Ovary (tissue), 9 donors: ENCODE results near the gene ZNF473. TPM values are rescaled to one million over a fixed set of nuclear protein-coding genes. Genes with fewer than 3 reads are reported as not detected.
"Not testable (repeated sequence)": the region's sequence is repeated elsewhere in the genome, so short reads cannot be mapped to it uniquely, and the experiment has no call there.

Experiments used
- DNase-seq, 5 donors: peaks; one replicate each; pipeline ENCODE4 v3.0.0-alpha.2; 2019 to 2020
- H3K27ac ChIP-seq, 2 donors: fragments of 200-600 bp; one replicate each; pipeline versions ENCODE4 v1.5.1 to v1.8.0; 2019 to 2022
- H3K27me3 ChIP-seq: fragments of 200-600 bp; one replicate; pipeline ENCODE4 v1.8.0; 2022
- H3K36me3 ChIP-seq: fragments of 200-600 bp; sonication (generic); one replicate; pipeline ENCODE4 v1.5.1; 2019
- H3K4me1 ChIP-seq: one replicate; pipeline ENCODE4 v1.8.1; 2013; ENCODE audit warnings: mild to moderate bottlenecking, moderate library complexity; ENCODE audit not compliant: insufficient read depth
- H3K4me3 ChIP-seq: fragments of 200-600 bp; sonication (generic); one replicate; pipeline ENCODE4 v1.5.1; 2017
- H3K9me3 ChIP-seq, 2 donors: fragments of 200-600 bp in 1 of 2; sonication (generic) in 1 of 2; one replicate each; pipeline versions ENCODE4 v1.5.1 to v1.8.1; 2013 to 2019; ENCODE audit warnings: mild to moderate bottlenecking in 1 of 2, moderate library complexity in 1 of 2
- WGBS, 3 donors: extraction: QIAGEN DNeasy Blood & Tissue Kit in 1 of 3; methylation state at CpG; one replicate each; pipeline versions ENCODE4 v1.1.5 to v1.1.7; 2013 to 2017; 5-methylcytosine and 5-hydroxymethylcytosine counted together
- intact Hi-C, 4 donors: fragments of 100-400 bp; cut with DNase I; formaldehyde crosslinking; loops; one replicate each; pipeline versions ENCODE4 v1.11.0 to v1.15.1; 2022 to 2023
- polyA plus RNA-seq, 2 donors: library from polyadenylated mRNA; stranded (reverse); fragments of 200-250 nt in 1 of 2; fragments of 350-450 nt in 1 of 2; fragmentation: Illumina TruSeq in 1 of 2; extraction: RNeasy Lipid Tissue Mini Kit (QIAGEN cat#74804) in 1 of 2; gene quantifications; one replicate each; pipeline ENCODE4 v1.2.3, GENCODE V29; 2013 to 2014
- total RNA-seq, 7 donors: library from RNA; depleted of rRNA in 2 of 7; stranded (reverse); fragments of >200 nt in 2 of 7; fragmentation: NEBNext Ultra II Directional in 3 of 7; extraction: Animal tissue kit (Norgen Biotek cat#: 25700) in 3 of 7; gene quantifications; one replicate each; pipeline versions ENCODE4 v1.1.0 to v1.2.4, GENCODE V29; 2016 to 2023
- donor health status: DM: no; HTN: no; CAD: no; lungs with moderate emphysema.
- donor health status: DM: no; HTN: no; CAD: no.
- donor health status: Bipolar disorder and iron deficiency.
- donor health status: DM: yes; HTN: yes; CAD: no.
- donor health status: DM: no; HTN: no; CAD: no.
- donor health status: DM: yes; HTN: yes; CAD: no.

Gene ZNF473
- total and polyA plus RNA-seq, 9 donors = 2.1 to 12.1 (median 7.7) TPM

DNA sequence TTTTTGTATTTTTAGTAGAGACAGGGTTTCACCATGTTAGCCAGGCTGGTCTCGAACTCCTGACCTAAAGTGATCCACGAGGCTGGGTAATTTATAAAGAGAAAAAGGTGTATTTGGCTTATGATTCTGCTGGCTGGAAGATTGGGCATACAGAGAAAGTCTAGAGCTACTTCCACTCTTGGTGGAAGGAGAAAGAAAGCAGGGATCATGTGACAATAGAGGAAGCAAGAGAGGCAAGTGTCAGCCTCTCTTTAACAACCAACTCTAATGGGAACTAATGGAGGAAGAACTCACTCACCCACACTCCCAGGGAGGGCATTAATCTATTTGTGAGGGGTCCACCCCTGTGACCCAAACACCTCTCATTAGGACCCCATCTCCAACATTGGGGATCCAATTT is 58.6 kb downstream of the ZNF473 start:
- intact Hi-C loops, H3K4me1 ChIP-seq, H3K36me3 ChIP-seq, DNase-seq, H3K9me3 ChIP-seq, H3K4me3 ChIP-seq, H3K27ac ChIP-seq, H3K27me3 ChIP-seq: not testable (repeated sequence)
- 75 to 80% (median 79%) methylated on average over 2 of the region's 2 CpGs for WGBS, 3 donors

DNA sequence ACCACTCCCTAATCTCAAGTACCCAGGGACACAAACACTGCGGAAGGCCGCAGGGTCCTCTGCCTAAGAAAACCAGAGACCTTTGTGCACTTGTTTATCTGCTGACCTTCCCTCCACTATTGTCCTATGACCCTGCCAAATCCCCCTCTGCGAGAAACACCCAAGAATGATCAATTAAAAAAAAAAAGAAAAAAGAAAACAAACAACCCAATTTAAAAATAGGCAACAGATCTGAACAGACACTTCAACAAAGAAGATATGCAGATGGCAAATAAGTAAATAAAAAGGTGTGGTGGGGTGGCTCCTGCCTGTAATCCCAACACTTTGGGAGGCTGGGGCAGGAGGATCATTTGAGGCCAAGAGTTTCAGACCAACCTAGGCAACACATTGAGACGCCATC is 61.3 kb downstream of the ZNF473 start:
- H3K27me3 ChIP-seq, H3K36me3 ChIP-seq, DNase-seq, H3K4me1 ChIP-seq, H3K27ac ChIP-seq, H3K4me3 ChIP-seq, H3K9me3 ChIP-seq, intact Hi-C loops: not testable (repeated sequence)
- whole genome bisulfite sequencing, 3 donors = 75 to 81% (median 80%) methylated on average over 4 of the region's 4 CpGs

DNA sequence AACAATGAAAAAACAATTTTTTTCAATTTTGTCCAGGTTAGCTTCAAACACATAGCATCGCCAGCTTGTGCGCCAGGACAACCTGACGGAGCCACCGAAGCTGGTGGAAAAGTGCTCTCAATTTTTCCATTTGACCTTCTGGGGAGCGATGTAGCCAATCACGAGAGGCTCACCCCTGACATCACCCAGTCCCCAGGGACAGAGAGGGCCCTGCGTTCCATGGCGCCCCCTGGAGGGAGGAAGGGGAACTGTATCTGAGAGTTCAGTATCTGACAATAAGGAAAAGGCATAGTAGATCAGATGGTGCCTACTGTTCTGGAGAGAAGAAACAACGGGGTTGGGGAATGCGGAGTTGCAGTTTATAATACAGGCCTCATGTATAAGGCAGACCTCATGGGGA is 64.9 kb downstream of the ZNF473 start:
- intact Hi-C loops, DNase-seq: not testable (repeated sequence)
- WGBS, 3 donors = 31 to 52% (median 47%) methylated on average over 10 of the region's 10 CpGs

DNA sequence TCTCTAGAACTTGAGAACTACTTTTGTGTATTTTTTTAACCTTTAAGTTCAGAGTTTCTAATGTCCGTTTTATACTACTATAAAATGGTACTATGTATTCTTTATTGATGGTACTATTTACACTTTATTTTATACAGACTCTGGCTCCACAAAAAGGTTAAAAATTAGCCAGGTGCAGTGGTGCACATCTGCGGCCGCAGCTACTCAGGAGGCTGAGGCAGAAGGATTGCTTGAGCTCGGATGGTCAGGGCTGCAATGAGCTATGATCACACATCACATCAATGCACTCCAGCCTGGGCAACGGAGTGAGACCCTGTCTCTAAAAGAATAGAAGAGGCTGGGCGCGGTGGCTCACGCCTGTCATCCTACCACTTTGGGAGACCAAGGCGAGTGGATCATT is 66.0 kb downstream of the ZNF473 start:
- 75 to 82% (median 75%) methylated on average over 3 to 5 of the region's 9 CpGs for WGBS, 3 donors

More for the DNA sequence above, 64.9 kb downstream of the ZNF473 start:
- H3K4me3 ChIP-seq, H3K27ac ChIP-seq, H3K27me3 ChIP-seq, H3K4me1 ChIP-seq, H3K9me3 ChIP-seq, H3K36me3 ChIP-seq: not testable (repeated sequence)

DNA sequence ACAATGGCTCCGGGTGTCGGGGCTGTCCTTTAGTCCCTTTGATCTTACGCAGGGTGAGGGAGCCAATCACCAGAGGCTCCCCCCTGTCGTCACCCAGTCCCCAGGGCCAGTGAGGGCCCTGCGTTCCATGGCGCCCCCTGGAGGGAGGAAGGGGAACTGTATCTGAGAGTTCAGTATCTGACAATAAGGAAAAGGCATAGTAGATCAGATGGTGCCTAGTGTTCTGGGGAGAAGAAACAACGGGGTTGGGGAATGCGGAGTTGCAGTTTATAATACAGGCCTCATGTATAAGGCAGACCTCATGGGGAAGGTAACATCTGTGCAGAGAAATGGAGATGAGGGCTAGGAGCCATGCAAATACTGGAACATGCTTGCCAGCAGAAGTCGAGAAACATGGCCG is 66.8 kb downstream of the ZNF473 start:
- no CpG with 5 or more reads among the region's 10 CpGs for WGBS, 3 donors
- H3K36me3 ChIP-seq, H3K27ac ChIP-seq, H3K4me1 ChIP-seq, intact Hi-C loops, DNase-seq, H3K27me3 ChIP-seq, H3K4me3 ChIP-seq, H3K9me3 ChIP-seq: not testable (repeated sequence)

More for the DNA sequence above, 66.0 kb downstream of the ZNF473 start:
- intact Hi-C loops, H3K4me1 ChIP-seq, H3K27me3 ChIP-seq, H3K27ac ChIP-seq, H3K4me3 ChIP-seq, H3K9me3 ChIP-seq, H3K36me3 ChIP-seq, DNase-seq: not testable (repeated sequence)

DNA sequence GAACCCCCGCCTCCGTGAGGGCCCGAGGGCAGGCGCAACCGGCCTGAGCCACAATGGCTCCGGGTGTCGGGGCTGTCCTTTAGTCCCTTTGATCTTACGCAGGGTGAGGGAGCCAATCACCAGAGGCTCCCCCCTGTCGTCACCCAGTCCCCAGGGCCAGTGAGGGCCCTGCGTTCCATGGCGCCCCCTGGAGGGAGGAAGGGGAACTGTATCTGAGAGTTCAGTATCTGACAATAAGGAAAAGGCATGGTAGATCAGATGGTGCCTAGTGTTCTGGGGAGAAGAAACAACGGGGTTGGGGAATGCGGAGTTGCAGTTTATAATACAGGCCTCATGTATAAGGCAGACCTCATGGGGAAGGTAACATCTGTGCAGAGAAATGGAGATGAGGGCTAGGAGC is 72.1 kb downstream of the ZNF473 start:
- H3K4me1 ChIP-seq, H3K9me3 ChIP-seq, intact Hi-C loops, H3K27ac ChIP-seq, H3K36me3 ChIP-seq, DNase-seq, H3K27me3 ChIP-seq, H3K4me3 ChIP-seq: not testable (repeated sequence)
- no CpG with 5 or more reads among the region's 13 CpGs for whole genome bisulfite sequencing, 3 donors

DNA sequence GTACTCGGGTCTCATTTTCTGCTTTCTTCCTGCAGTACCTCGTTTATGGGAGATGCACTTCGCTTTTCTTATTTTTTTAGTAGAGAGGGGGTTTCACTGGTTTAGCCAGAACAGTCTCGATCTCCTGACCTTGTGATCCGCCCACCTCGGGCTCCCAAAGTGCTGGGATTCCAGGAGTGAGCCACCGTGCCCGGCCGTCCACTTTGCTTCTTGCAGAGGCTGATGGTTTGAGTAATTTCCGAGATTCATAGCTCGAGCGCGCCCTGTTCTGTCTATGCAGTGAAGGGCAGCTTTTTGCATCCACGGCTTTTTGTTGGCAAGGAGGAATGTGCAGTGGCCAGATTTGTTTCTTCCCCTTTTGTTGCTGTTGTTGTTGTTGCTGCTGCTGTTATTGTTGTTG is 73.1 kb downstream of the ZNF473 start:
- intact Hi-C loops, H3K9me3 ChIP-seq, H3K27ac ChIP-seq, H3K4me3 ChIP-seq, H3K4me1 ChIP-seq, H3K36me3 ChIP-seq, H3K27me3 ChIP-seq: not testable (repeated sequence)
- 62 to 74% (median 62%) methylated on average over 11 to 14 of the region's 14 CpGs for WGBS, 3 donors
- peak in 3 of 5 donors; percentile 22 to 34 (median 30) for DNase-seq

DNA sequence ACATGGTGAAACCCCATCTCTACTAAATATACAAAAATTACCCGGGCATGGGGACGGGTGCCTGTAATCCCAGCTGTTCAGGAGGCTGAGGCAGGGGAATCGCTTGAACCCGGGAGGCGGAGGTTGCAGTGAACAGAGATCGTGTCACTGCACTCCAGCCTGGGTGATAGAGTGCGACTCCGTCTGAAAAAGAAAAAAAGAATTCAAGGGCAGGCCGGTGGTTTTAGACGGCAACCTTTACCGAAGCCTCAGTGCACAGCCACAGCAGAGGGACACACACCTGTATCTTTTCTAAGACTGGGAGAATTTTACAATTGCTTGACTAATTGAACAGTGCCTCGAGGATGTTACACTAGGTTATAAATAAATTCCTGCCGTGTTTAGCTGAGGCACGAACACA is 73.9 kb downstream of the ZNF473 start:
- H3K27me3 ChIP-seq, H3K9me3 ChIP-seq, H3K36me3 ChIP-seq, H3K4me1 ChIP-seq, intact Hi-C loops, DNase-seq, H3K4me3 ChIP-seq, H3K27ac ChIP-seq: not testable (repeated sequence)
- 84 to 90% (median 85%) methylated on average over 8 to 9 of the region's 14 CpGs for WGBS, 3 donors

DNA sequence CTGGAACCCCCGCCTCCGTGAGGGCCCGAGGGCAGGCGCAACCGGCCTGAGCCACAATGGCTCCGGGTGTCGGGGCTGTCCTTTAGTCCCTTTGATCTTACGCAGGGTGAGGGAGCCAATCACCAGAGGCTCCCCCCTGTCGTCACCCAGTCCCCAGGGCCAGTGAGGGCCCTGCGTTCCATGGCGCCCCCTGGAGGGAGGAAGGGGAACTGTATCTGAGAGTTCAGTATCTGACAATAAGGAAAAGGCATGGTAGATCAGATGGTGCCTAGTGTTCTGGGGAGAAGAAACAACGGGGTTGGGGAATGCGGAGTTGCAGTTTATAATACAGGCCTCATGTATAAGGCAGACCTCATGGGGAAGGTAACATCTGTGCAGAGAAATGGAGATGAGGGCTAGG is 75.1 kb downstream of the ZNF473 start:
- H3K27ac ChIP-seq, intact Hi-C loops, H3K9me3 ChIP-seq, DNase-seq, H3K27me3 ChIP-seq, H3K4me1 ChIP-seq, H3K36me3 ChIP-seq, H3K4me3 ChIP-seq: not testable (repeated sequence)
- WGBS, 3 donors = no CpG with 5 or more reads among the region's 13 CpGs

Other genes with a start within 250 kb of the ZNF473 start
- gene FUZ, start 212.7 kb upstream of the ZNF473 start, total RNA-seq = 10 to 100 TPM; 23.3 to 48.6 (median 27.5) TPM
- 10 to 100 TPM; 13.4 to 36.9 TPM for gene FUZ, start 212.7 kb upstream of the ZNF473 start, polyA plus RNA-seq
- gene MED25, start 207.7 kb upstream of the ZNF473 start, total RNA-seq = 10 to 100 TPM; 30.3 to 89.9 (median 85.3) TPM
- 10 to 100 TPM; 34.3 to 67.4 TPM for gene MED25, start 207.7 kb upstream of the ZNF473 start, polyA plus RNA-seq
- 100 to 1,000 TPM; 108 to 256 (median 206) TPM for gene PTOV1, start 174.8 kb upstream of the ZNF473 start, total RNA-seq
- 100 to 1,000 TPM in 1 of 2 donors, 10 to 100 TPM in 1; 22.2 to 186 TPM for gene PTOV1, start 174.8 kb upstream of the ZNF473 start, polyA plus RNA-seq
- gene PNKP, start 158.4 kb upstream of the ZNF473 start, total RNA-seq = 100 to 1,000 TPM in 1 of 7 donors, 10 to 100 TPM in 6; 47.2 to 111 (median 74.2) TPM
- gene PNKP, start 158.4 kb upstream of the ZNF473 start, polyA plus RNA-seq = 10 to 100 TPM in 1 of 2 donors, 1 to 10 TPM in 1; 6.8 to 39.0 TPM
- gene AKT1S1, start 148.7 kb upstream of the ZNF473 start, total RNA-seq = 10 to 100 TPM; 10.6 to 45.3 (median 30.0) TPM
- gene AKT1S1, start 148.7 kb upstream of the ZNF473 start, polyA plus RNA-seq = 10 to 100 TPM; 24.3 to 34.8 TPM
- gene TBC1D17, start 148.3 kb upstream of the ZNF473 start, total RNA-seq = 10 to 100 TPM; 23.1 to 77.5 (median 49.8) TPM
- gene TBC1D17, start 148.3 kb upstream of the ZNF473 start, polyA plus RNA-seq = 10 to 100 TPM; 41.3 to 66.9 TPM
- 1 to 10 TPM in 4 of 7 donors, under 1 TPM in 2, not detected in 1; 0.24 to 4.3 (median 1.3) TPM for gene IL4I1, start 129.1 kb upstream of the ZNF473 start, total RNA-seq
- gene IL4I1, start 129.1 kb upstream of the ZNF473 start, polyA plus RNA-seq = under 1 TPM; 0.35 to 0.43 TPM
- 10 to 100 TPM in 5 of 7 donors, 1 to 10 TPM in 2; 4.3 to 23.5 (median 16.0) TPM for gene ATF5, start 96.8 kb upstream of the ZNF473 start, total RNA-seq
- 10 to 100 TPM; 17.3 to 20.1 TPM for gene ATF5, start 96.8 kb upstream of the ZNF473 start, polyA plus RNA-seq
- 10 to 100 TPM; 18.7 to 47.7 (median 38.5) TPM for gene NUP62, start 96.5 kb upstream of the ZNF473 start, total RNA-seq
- gene NUP62, start 96.5 kb upstream of the ZNF473 start, polyA plus RNA-seq = 10 to 100 TPM; 19.0 to 27.3 TPM
- 100 to 1,000 TPM in 1 of 7 donors, 10 to 100 TPM in 6; 44.0 to 117 (median 77.6) TPM for gene SIGLEC11, start 64.8 kb upstream of the ZNF473 start, total RNA-seq
- 100 to 1,000 TPM in 1 of 2 donors, 10 to 100 TPM in 1; 43.3 to 113 TPM for gene SIGLEC11, start 64.8 kb upstream of the ZNF473 start, polyA plus RNA-seq
- gene VRK3, start 633 bp upstream of the ZNF473 start, total RNA-seq = 10 to 100 TPM; 26.3 to 44.7 (median 34.0) TPM
- gene VRK3, start 633 bp upstream of the ZNF473 start, polyA plus RNA-seq = 10 to 100 TPM; 26.1 to 52.5 TPM
- not detected for gene IZUMO2, start 137.3 kb downstream of the ZNF473 start, total RNA-seq
- gene IZUMO2, start 137.3 kb downstream of the ZNF473 start, polyA plus RNA-seq = not detected
- gene MYH14, start 177.6 kb downstream of the ZNF473 start, total RNA-seq = 10 to 100 TPM in 3 of 7 donors, 1 to 10 TPM in 2, under 1 TPM in 2; 0.23 to 82.1 (median 7.4) TPM
- gene MYH14, start 177.6 kb downstream of the ZNF473 start, polyA plus RNA-seq = under 1 TPM; 0.31 to 0.48 TPM